Neuronal stem cell (in vitro differentiated cells): ENCODE results near the gene TCF4.

ENCODE experiments used
- DNase-seq: peaks from one replicate; pipeline ENCODE4 v3.0.0-alpha.2; 2013; ENCODE audit warnings: low spot score
- H2AFZ ChIP-seq: one replicate; pipeline ENCODE4 v1.6.1; 2013; ENCODE audit warnings: mild to moderate bottlenecking, low read length, inconsistent platforms
- H2AK5ac ChIP-seq: 2 replicates; pipeline ENCODE4 v1.6.1; 2013; ENCODE audit warnings: low read depth, mild to moderate bottlenecking, inconsistent platforms, low read length, moderate library complexity, mixed read lengths
- H2BK120ac ChIP-seq: 2 replicates; pipeline ENCODE4 v1.6.1; 2013; ENCODE audit warnings: low read depth, mild to moderate bottlenecking, inconsistent platforms, low read length, moderate library complexity, mixed read lengths
- H2BK12ac ChIP-seq: one replicate; pipeline ENCODE4 v1.6.1; 2013; ENCODE audit warnings: low read length, inconsistent platforms
- H2BK15ac ChIP-seq: 2 replicates; pipeline ENCODE4 v1.6.1; 2013; ENCODE audit warnings: mild to moderate bottlenecking, low read length, inconsistent platforms, mixed read lengths
- H2BK5ac ChIP-seq: one replicate; pipeline ENCODE4 v1.6.1; 2013; ENCODE audit warnings: inconsistent platforms, mild to moderate bottlenecking, low read length, moderate library complexity
- H3K14ac ChIP-seq: one replicate; pipeline ENCODE4 v1.6.1; 2013; ENCODE audit warnings: low read length, inconsistent platforms
- H3K18ac ChIP-seq: 2 replicates; pipeline ENCODE4 v1.6.1; 2013; ENCODE audit warnings: low read length, inconsistent platforms
- H3K23ac ChIP-seq: 2 replicates; pipeline ENCODE4 v1.6.1; 2013; ENCODE audit warnings: low read depth, mild to moderate bottlenecking, mixed read lengths, low read length, inconsistent platforms; ENCODE audit not compliant: poor library complexity
- H3K27ac ChIP-seq: replicated peaks from 3 replicates; pipeline ENCODE4 v1.5.1; 2013; ENCODE audit warnings: low read length, inconsistent platforms
- H3K27me3 ChIP-seq, 3 experiments: 2 replicates each; pipeline ENCODE4 v1.6.1; 2013; ENCODE audit warnings: low read length in 3 of 3, mild to moderate bottlenecking in 2 of 3, inconsistent platforms in 1 of 3, low read depth in 1 of 3, mixed read lengths in 1 of 3, moderate library complexity in 1 of 3; ENCODE audit not compliant: control insufficient read depth in 3 of 3, insufficient read depth in 3 of 3
- H3K36me3 ChIP-seq, 2 donors: replicated peaks in 1 of 2; 2 replicates each; pipeline ENCODE4 v1.6.1; 2013; ENCODE audit warnings: low read length in 2 of 2; ENCODE audit not compliant: control insufficient read depth in 2 of 2, insufficient read depth in 2 of 2
- H3K4ac ChIP-seq: 2 replicates; pipeline ENCODE4 v1.6.1; 2013; ENCODE audit warnings: inconsistent platforms, mild to moderate bottlenecking, low read length, moderate library complexity
- H3K4me1 ChIP-seq, 2 donors: 1 replicate in 1 of 2; 2 replicates in 1 of 2; pipeline ENCODE4 v1.6.1; 2013; ENCODE audit warnings: low read length in 2 of 2, low read depth in 1 of 2; ENCODE audit not compliant: control insufficient read depth in 2 of 2, insufficient read depth in 1 of 2
- H3K4me2 ChIP-seq: one replicate; pipeline ENCODE4 v1.6.1; 2013; ENCODE audit warnings: mild to moderate bottlenecking, low read length, inconsistent platforms; ENCODE audit not compliant: insufficient read depth, poor library complexity, severe bottlenecking
- H3K4me3 ChIP-seq, 2 donors: 2 replicates each; pipeline ENCODE4 v1.5.1; 2013; ENCODE audit warnings: low read length in 2 of 2, mild to moderate bottlenecking in 2 of 2, inconsistent platforms in 1 of 2, moderate library complexity in 1 of 2
- H3K79me1 ChIP-seq: one replicate; pipeline ENCODE4 v1.6.1; 2013; ENCODE audit warnings: low read depth, mild to moderate bottlenecking, inconsistent platforms, low read length, moderate library complexity
- H3K9ac ChIP-seq: one replicate; pipeline ENCODE4 v1.6.1; 2013; ENCODE audit warnings: mild to moderate bottlenecking, low read depth, low read length, inconsistent platforms; ENCODE audit not compliant: poor library complexity
- H3K9me3 ChIP-seq, 2 donors: replicated peaks in 1 of 2; 2 replicates each; pipeline versions ENCODE3 to v1.6.1; 2013; ENCODE audit warnings: low read length in 2 of 2, mild to moderate bottlenecking in 2 of 2, inconsistent platforms in 1 of 2, low read depth in 1 of 2, mixed read lengths in 1 of 2, moderate library complexity in 1 of 2; ENCODE audit not compliant: control insufficient read depth in 2 of 2, insufficient read depth in 1 of 2
- H4K8ac ChIP-seq: one replicate; pipeline ENCODE4 v1.6.1; 2013; ENCODE audit warnings: low read depth, mild to moderate bottlenecking, inconsistent platforms, low read length, moderate library complexity
- H4K91ac ChIP-seq: one replicate; pipeline ENCODE4 v1.6.1; 2013; ENCODE audit warnings: low read length, low read depth, mild to moderate bottlenecking, inconsistent platforms; ENCODE audit not compliant: poor library complexity
- WGBS, 2 donors: extraction: QIAGEN DNeasy Blood & Tissue Kit; methylation state at CpG; one replicate each; pipeline ENCODE4 v1.1.7; 2013; ENCODE audit warnings: missing lambda C conversion rate in 2 of 2, mixed read lengths in 1 of 2; ENCODE audit not compliant: insufficient read length in 2 of 2, insufficient replicate concordance in 1 of 2; ENCODE audit errors: extremely low coverage in 2 of 2; 5-methylcytosine and 5-hydroxymethylcytosine counted together

Gene TCF4

DNA sequence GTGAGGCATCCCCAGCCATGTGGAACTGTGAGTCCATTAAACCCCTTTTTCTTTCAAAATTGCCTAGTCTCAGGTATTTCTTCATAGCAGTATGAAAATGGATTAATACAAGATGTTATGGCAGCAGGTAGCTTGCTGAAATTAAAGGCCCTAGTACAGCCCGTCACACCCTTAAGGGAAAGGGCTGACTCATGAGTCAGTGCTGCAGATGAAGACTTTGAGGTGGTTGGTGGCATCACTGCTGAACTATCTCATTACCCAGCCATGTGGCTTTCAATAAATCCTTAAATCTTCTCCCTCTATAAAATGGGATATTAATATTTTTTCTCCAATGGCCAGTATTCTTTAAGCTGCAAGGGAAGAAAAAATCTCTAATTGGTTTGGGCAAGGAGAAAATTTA, 402.6 kb downstream of the TCF4 start:
- no peak overlapping the region for H3K4ac ChIP-seq
- H2AK5ac ChIP-seq = no peak overlapping the region
- H3K14ac ChIP-seq = no peak overlapping the region
- no peak overlapping the region for H3K18ac ChIP-seq
- no peaks in the 10 kb centered on the region for H3K27me3 ChIP-seq
- no peaks in the 10 kb centered on the region for H3K9me3 ChIP-seq
- DNase-seq = no peak
- no peak overlapping the region for H3K23ac ChIP-seq
- H4K91ac ChIP-seq = no peak overlapping the region
- no peak overlapping the region for H3K9ac ChIP-seq
- no peak overlapping the region for H2BK15ac ChIP-seq
- H3K79me1 ChIP-seq = no peaks in the 10 kb centered on the region
- no CpG with 5 or more reads among the region's 1 CpG for WGBS, 2 donors
- H3K4me3 ChIP-seq = no peak overlapping the region
- H3K4me1 ChIP-seq = peaks cover 0 to 6% of the 10 kb centered on the region in 2 donors
- no peak overlapping the region for H2BK12ac ChIP-seq
- no peak overlapping the region for H4K8ac ChIP-seq
- no peak overlapping the region for H2BK5ac ChIP-seq
- H3K36me3 ChIP-seq = no peaks in the 10 kb centered on the region
- no peak overlapping the region for H2AFZ ChIP-seq
- no peak overlapping the region for H3K4me2 ChIP-seq
- H2BK120ac ChIP-seq = no peak overlapping the region
- no peak overlapping the region for H3K27ac ChIP-seq

GRCh38 chr18:55179835-55180234, 408.2 kb downstream of the TCF4 start:
- Histone ChIP-seq H2AK5ac (no peak overlapping the region), H3K4ac (no peak overlapping the region), H3K23ac (no peak overlapping the region), H3K27me3 (no peaks in the 10 kb centered on the region), H3K14ac (no peak overlapping the region), H2BK12ac (no peak overlapping the region), H2BK5ac (no peak overlapping the region), H3K4me3 (no peak overlapping the region), H4K91ac (no peak overlapping the region), H3K18ac (no peak overlapping the region), H3K79me1 (no peaks in the 10 kb centered on the region), H2BK15ac (no peak overlapping the region), H3K9me3 (no peaks in the 10 kb centered on the region), H3K9ac (no peak overlapping the region), H4K8ac (no peak overlapping the region), H3K36me3 (no peaks in the 10 kb centered on the region), H2BK120ac (no peak overlapping the region), H3K27ac (no peak overlapping the region), H3K4me2 (no peak overlapping the region), H2AFZ (no peak overlapping the region), H3K4me1 (no peaks in the 10 kb centered on the region)
- DNase-seq = no peak

DNA sequence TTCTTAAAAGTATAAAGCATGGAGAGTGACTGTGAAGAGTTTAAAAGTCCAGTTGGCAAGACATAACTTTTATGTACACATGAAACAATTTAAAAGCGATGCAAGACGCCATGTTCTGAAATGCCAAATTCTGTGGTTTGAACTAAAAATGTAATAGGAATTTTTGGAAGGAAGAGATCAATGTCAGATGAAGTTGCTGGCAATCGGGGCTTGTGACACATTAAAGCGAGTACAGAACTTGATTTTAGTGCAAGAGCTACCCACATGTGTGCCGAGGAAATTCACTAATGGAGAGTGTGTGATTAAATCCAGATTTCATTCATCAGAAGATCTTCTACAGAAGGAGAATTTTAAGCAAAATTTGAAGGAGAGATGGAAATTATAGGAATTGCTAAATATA, 408.6 kb downstream of the TCF4 start:
- Histone ChIP-seq H4K8ac (no peak overlapping the region), H3K4ac (no peak overlapping the region), H2BK12ac (no peak overlapping the region), H2AFZ (no peak overlapping the region), H3K14ac (no peak overlapping the region), H3K4me2 (no peak overlapping the region), H2AK5ac (no peak overlapping the region), H2BK120ac (no peak overlapping the region), H3K18ac (no peak overlapping the region), H3K27ac (no peak overlapping the region), H3K4me3 (no peak overlapping the region), H2BK15ac (no peak overlapping the region), H3K9ac (no peak overlapping the region), H3K4me1 (no peaks in the 10 kb centered on the region), H3K36me3 (no peaks in the 10 kb centered on the region), H3K79me1 (no peaks in the 10 kb centered on the region), H4K91ac (no peak overlapping the region), H3K27me3 (no peaks in the 10 kb centered on the region), H3K9me3 (no peaks in the 10 kb centered on the region), H3K23ac (no peak overlapping the region), H2BK5ac (no peak overlapping the region)
- no CpG with 5 or more reads among the region's 5 CpGs for WGBS, 2 donors
- DNase-seq = no peak

DNA sequence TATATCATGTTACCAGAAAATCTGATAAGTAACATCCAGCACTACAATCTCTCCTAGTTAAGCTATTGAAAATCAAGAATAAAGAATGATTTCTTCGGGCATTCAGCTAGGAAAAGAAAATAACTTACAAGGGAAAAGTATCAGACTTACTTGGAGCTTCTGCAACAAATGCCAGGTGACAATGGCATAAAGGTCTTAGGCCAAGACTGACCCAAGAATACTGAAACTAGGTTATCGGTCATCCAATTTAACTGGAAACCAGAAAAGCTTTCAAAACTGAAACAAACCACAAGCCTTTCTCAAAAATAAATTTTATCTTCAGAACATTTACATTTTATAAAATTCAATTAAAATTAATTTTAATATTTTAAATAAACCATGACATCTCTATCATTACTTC, 414.7 kb downstream of the TCF4 start:
- H3K14ac ChIP-seq = no peak overlapping the region
- H2BK12ac ChIP-seq = no peak overlapping the region
- H4K91ac ChIP-seq = no peak overlapping the region
- H3K18ac ChIP-seq = no peak overlapping the region
- H2AK5ac ChIP-seq = no peak overlapping the region
- H3K4me1 ChIP-seq = no peaks in the 10 kb centered on the region
- no peak overlapping the region for H2BK15ac ChIP-seq
- DNase-seq = no peak
- H3K27ac ChIP-seq = no peak overlapping the region
- H3K27me3 ChIP-seq = no peaks in the 10 kb centered on the region
- H3K9ac ChIP-seq = no peak overlapping the region
- WGBS, 2 donors = no CpG with 5 or more reads among the region's 2 CpGs
- H3K36me3 ChIP-seq = no peaks in the 10 kb centered on the region
- H3K9me3 ChIP-seq = no peaks in the 10 kb centered on the region
- H2BK120ac ChIP-seq = no peak overlapping the region
- H3K4ac ChIP-seq = no peak overlapping the region
- no peak overlapping the region for H2AFZ ChIP-seq
- H4K8ac ChIP-seq = no peak overlapping the region
- H3K79me1 ChIP-seq = no peaks in the 10 kb centered on the region
- H3K4me3 ChIP-seq = no peak overlapping the region
- no peak overlapping the region for H3K4me2 ChIP-seq
- H3K23ac ChIP-seq = no peak overlapping the region
- no peak overlapping the region for H2BK5ac ChIP-seq
